Measurements from ENCODE around the gene IMP4. TPM values are rescaled to one million over a fixed set of nuclear protein-coding genes. Genes with fewer than 3 reads are reported as not detected.

IMP4 gene
- total and polyA plus RNA-seq, 2 donors (not counting 3 experiments of a cell fraction or from before 2014, with no cell fraction given), result 74.0 to 149 TPM

- Histone ChIP-seq H3K4me2 (ENCODE audit: insufficient read depth, low read length) (peak overlapping the region; percentile 90), H4K20me1 (replicated peaks; ENCODE audit: control insufficient read depth, extremely low read depth, insufficient read depth, low read length) (no peaks in the 10 kb centered on the region), H3K9me1 (replicated peaks; ENCODE audit: control insufficient read depth, extremely low read depth, insufficient read depth, low read length) (no peaks in the 10 kb centered on the region), H3K9ac (replicated peaks; ENCODE audit: extremely low read depth, insufficient read depth, low read length) (peak overlapping the region; percentile 82), H3K27me3 (ENCODE audit: control insufficient read depth in 2 of 2, insufficient read depth in 2 of 2, low read length in 2 of 2) (no peaks in the 10 kb centered on the region), H3K9me3 (replicated peaks; ENCODE audit: control insufficient read depth, insufficient read depth, low read length) (no peaks in the 10 kb centered on the region), H3K4me1 (ENCODE audit: control insufficient read depth, extremely low read depth, insufficient read depth, low read length) (peaks cover 14% of the 10 kb centered on the region), H3K36me3 (ENCODE audit: control insufficient read depth in 2 of 2, extremely low read depth in 1 of 2, insufficient read depth in 2 of 2, low read length in 2 of 2) (no peaks in the 10 kb centered on the region), H2AFZ (ENCODE audit: low read depth, low read length) (peak overlapping the region; percentile 97), H3K4me3 (replicated peaks in 1 of 3; ENCODE audit: insufficient read depth in 1 of 3, low read depth in 1 of 3, low read length in 3 of 3) (peak overlapping the region; percentile 47 to 79 (median 72)), H3K79me2 (ENCODE audit: control insufficient read depth, insufficient read depth, low read length) (peaks cover 5% of the 10 kb centered on the region), H3K27ac (ENCODE audit: insufficient read depth, low read depth, low read length) (peak overlapping the region; percentile 76)
- DNase-seq (ENCODE audit: low read depth, low spot score), result no peak
- ChIA-PET CTCF (no interaction called here), POLR2A (no interaction called here)
- no peak for TF ChIP-seq POLR2AphosphoS5 (IDR thresholded peaks at IDR 0.05; ENCODE audit: insufficient read depth, low read depth, low read length)
- no peak for TF ChIP-seq CTCF (IDR thresholded peaks at IDR 0.05; ENCODE audit: extremely low read depth in 1 of 2, insufficient read depth in 1 of 2, low read depth in 1 of 2, low read length in 2 of 2)
- TF ChIP-seq GATA2 (IDR thresholded peaks at IDR 0.05; ENCODE audit: insufficient read depth, insufficient read length, low read depth, low read length), result no peak
- TF ChIP-seq MYC (IDR thresholded peaks at IDR 0.05; ENCODE audit: low read depth, low read length), result no peak
- TF ChIP-seq FOS (IDR thresholded peaks at IDR 0.05; ENCODE audit: borderline replicate concordance, insufficient read depth, low read length), result no peak
- no peak for TF ChIP-seq MAX (IDR thresholded peaks at IDR 0.05; ENCODE audit: insufficient read depth, insufficient read length)
- no peak for TF ChIP-seq JUN (IDR thresholded peaks at IDR 0.05; ENCODE audit: borderline replicate concordance, insufficient read depth, insufficient read length, low read depth)
- no peak for FAIRE-seq
- dilution Hi-C loops (cut with MboI; ENCODE audit: extremely low pct_ligation_motif_present, low sequenced_read_pairs) (no loop called here), intact Hi-C loops (cut with micrococcal nuclease) (loop anchor here (1.0 to 2.0 kb wide), 3 partner anchors 15 to 29 kb away; partner anchors contain the start of genes IMP4 and PTPN18)
- BruUV-seq (replicated peaks), result TSS peak; percentile 84
These were observed 29.0 kb downstream of the IMP4 start for GRCh38 chr2:130371723-130372054.

Data from endothelial cell of umbilical vein (primary cell).